Uterus (tissue), 4 donors: ENCODE data around the gene HEMK1. TPM values are rescaled to one million over a fixed set of nuclear protein-coding genes. Genes with fewer than 3 reads are reported as not detected.

Source experiments
- DNase-seq, 2 donors: peaks; one replicate each; pipeline ENCODE4 v3.0.0-alpha.2; 2019 to 2020
- H3K27ac ChIP-seq, 2 donors: fragments of 200-600 bp; sonication (generic); 1 replicate in 1 of 2; 2 replicates in 1 of 2; pipeline ENCODE4 v1.5.1; 2016 to 2018
- H3K27me3 ChIP-seq, 2 donors: fragments of 200-600 bp; sonication (generic); one replicate each; pipeline ENCODE4 v1.5.1; 2018 to 2019; ENCODE audit warnings: control low read depth in 1 of 2
- H3K36me3 ChIP-seq, 2 donors: fragments of 200-600 bp; sonication (generic); one replicate each; pipeline ENCODE4 v1.5.1; 2019; ENCODE audit warnings: control low read depth in 1 of 2
- H3K4me1 ChIP-seq, 2 donors: fragments of 200-600 bp; sonication (generic); one replicate each; pipeline ENCODE4 v1.5.1; 2018 to 2019; ENCODE audit warnings: control low read depth in 1 of 2
- H3K4me3 ChIP-seq, 2 donors: fragments of 200-600 bp; sonication (generic); 1 replicate in 1 of 2; 2 replicates in 1 of 2; pipeline ENCODE4 v1.5.1; 2018 to 2019; ENCODE audit warnings: mild to moderate bottlenecking in 1 of 2
- H3K9me3 ChIP-seq, 2 donors: fragments of 200-600 bp; sonication (generic); one replicate each; pipeline ENCODE4 v1.5.1; 2019; ENCODE audit warnings: control low read depth in 1 of 2
- POLR2A ChIP-seq, 2 donors: fragments of 450-650 bp; IDR thresholded peaks; one replicate each; pipeline ENCODE4 v1.6.1; 2016; ENCODE audit warnings: antibody characterized with exemption in 2 of 2, mild to moderate bottlenecking in 1 of 2, moderate library complexity in 1 of 2
- intact Hi-C: fragments of 100-400 bp; cut with DNase I; formaldehyde crosslinking; loops from one replicate; pipeline ENCODE4 v1.15.1; 2023; ENCODE audit warnings: low total_unique reads
- total RNA-seq, 4 donors: library from RNA; depleted of rRNA in 3 of 4; stranded (reverse); fragments of >200 nt in 3 of 4; gene quantifications; one replicate each; pipeline versions ENCODE4 v1.1.0 to v1.2.4, GENCODE V29; 2014 to 2023
- TF ChIP-seq, protein P1 (sequence below), 4 experiments: fragments of 200-600 bp in 2 of 4; fragments of 450-650 bp in 2 of 4; sonication (generic) in 2 of 4; IDR thresholded peaks; one replicate each; pipeline ENCODE4 v1.5.1; 2016 to 2019; ENCODE audit warnings: antibody characterized with exemption in 4 of 4, mild to moderate bottlenecking in 2 of 4, moderate library complexity in 1 of 4
- donor health status: DM: yes; HTN: yes; CAD: no.

The HEMK1 gene
- total RNA-seq, 4 donors from 2014 or later = 0.77 to 26.5 (median 11.4) TPM

DNA sequence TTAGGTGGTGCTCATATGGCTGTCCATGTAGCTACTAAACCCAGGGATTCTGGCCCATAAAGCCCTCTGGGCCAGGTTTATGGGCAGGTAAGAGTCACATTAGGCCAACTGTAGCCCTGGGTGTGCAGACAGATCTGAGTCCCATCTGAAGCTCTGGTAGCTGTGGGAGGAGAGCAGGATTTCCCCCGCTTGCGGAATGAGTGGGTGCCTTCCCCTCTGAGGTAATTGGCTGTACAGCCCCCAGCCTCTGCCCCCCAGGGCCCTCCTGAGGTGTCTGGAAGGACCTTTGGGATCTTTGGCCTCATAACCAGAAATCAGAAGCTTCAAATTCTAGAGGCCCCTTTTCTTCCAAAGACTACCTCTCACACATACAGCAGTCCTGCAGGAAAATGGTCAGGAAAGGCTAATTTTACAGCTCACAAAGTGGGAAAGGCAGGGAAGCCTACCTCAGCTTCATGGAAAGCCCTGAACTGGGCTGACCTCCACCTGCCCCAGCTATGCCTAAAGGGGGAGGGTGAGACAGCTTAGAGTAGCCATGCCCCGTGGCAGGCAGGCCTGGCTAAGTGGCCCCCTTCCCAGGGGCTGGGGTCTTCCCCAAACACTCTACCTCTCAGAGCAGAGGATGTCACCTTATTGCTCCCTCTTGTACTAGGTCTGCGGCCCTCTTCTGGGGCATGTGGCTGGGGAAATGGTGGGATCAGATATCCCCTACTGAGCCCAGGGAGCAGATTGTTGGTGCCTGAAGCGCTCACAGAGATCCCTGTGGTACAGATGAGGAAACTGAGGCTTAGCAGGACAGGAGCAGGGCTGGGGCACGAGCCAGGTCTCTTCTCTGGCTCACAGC lies 16.8 kb downstream of the HEMK1 start:
- no peak for TF ChIP-seq POLR2A (IDR thresholded peaks at IDR 0.05)
- TF ChIP-seq, protein P1, sequence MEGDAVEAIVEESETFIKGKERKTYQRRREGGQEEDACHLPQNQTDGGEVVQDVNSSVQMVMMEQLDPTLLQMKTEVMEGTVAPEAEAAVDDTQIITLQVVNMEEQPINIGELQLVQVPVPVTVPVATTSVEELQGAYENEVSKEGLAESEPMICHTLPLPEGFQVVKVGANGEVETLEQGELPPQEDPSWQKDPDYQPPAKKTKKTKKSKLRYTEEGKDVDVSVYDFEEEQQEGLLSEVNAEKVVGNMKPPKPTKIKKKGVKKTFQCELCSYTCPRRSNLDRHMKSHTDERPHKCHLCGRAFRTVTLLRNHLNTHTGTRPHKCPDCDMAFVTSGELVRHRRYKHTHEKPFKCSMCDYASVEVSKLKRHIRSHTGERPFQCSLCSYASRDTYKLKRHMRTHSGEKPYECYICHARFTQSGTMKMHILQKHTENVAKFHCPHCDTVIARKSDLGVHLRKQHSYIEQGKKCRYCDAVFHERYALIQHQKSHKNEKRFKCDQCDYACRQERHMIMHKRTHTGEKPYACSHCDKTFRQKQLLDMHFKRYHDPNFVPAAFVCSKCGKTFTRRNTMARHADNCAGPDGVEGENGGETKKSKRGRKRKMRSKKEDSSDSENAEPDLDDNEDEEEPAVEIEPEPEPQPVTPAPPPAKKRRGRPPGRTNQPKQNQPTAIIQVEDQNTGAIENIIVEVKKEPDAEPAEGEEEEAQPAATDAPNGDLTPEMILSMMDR (IDR thresholded peaks at IDR 0.05) = no peak
- Histone ChIP-seq H3K9me3 (no peaks in the 10 kb centered on the region), H3K36me3 (no peaks in the 10 kb centered on the region), H3K27ac (no peak overlapping the region), H3K4me3 (no peak overlapping the region), H3K27me3 (no peaks in the 10 kb centered on the region), H3K4me1 (no peaks in the 10 kb centered on the region)
- intact Hi-C loops = no loop called here
- DNase-seq = no peak

DNA sequence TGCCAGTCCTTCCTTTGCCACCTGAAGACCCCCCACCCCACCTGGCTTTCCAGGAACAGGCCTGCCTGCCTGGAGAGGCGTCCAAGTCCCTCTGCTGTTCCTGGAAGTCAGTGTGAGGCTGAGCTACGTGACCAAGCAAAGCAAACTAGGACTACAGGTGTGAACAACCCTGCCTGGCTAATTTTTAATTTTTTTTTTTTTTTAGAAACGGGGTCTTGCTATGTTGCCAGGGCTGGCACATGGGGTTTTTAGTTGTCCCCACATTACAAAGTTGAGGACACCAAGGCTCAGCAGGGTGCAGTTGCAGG lies 17.4 kb downstream of the HEMK1 start:
- TF ChIP-seq POLR2A (IDR thresholded peaks at IDR 0.05) = no peak
- TF ChIP-seq, protein P1 (IDR thresholded peaks at IDR 0.05) = no peak
- no peak overlapping the region for H3K4me3 ChIP-seq
- no peak for DNase-seq
- H3K9me3 ChIP-seq = no peaks in the 10 kb centered on the region
- no peaks in the 10 kb centered on the region for H3K36me3 ChIP-seq
- no peaks in the 10 kb centered on the region for H3K27me3 ChIP-seq
- no peak overlapping the region for H3K27ac ChIP-seq
- no peaks in the 10 kb centered on the region for H3K4me1 ChIP-seq
- intact Hi-C loops = no loop called here

GRCh38 chr3:50587373-50587772 lies 18.1 kb downstream of the HEMK1 start:
- TF ChIP-seq, protein P1 (IDR thresholded peaks at IDR 0.05) = no peak
- TF ChIP-seq POLR2A (IDR thresholded peaks at IDR 0.05) = no peak
- no peak overlapping the region for H3K4me3 ChIP-seq
- no peak overlapping the region for H3K27ac ChIP-seq
- no peak for DNase-seq
- no peaks in the 10 kb centered on the region for H3K36me3 ChIP-seq
- intact Hi-C loops = no loop called here
- H3K4me1 ChIP-seq = no peaks in the 10 kb centered on the region
- H3K9me3 ChIP-seq = no peaks in the 10 kb centered on the region
- no peaks in the 10 kb centered on the region for H3K27me3 ChIP-seq

- Histone ChIP-seq H3K4me1 (no peaks in the 10 kb centered on the region), H3K36me3 (no peaks in the 10 kb centered on the region), H3K27me3 (no peaks in the 10 kb centered on the region), H3K9me3 (no peaks in the 10 kb centered on the region), H3K4me3 (no peak overlapping the region), H3K27ac (no peak overlapping the region)
- DNase-seq = no peak
- TF ChIP-seq, protein P1 (IDR thresholded peaks at IDR 0.05) = no peak
- TF ChIP-seq POLR2A (IDR thresholded peaks at IDR 0.05) = no peak
- intact Hi-C loops = no loop called here
Measured at GRCh38 chr3:50587806-50588758, 18.8 kb downstream of the HEMK1 start.
